ENCODE data around the gene CDKN2AIPNL.

CDKN2AIPNL gene

DNA sequence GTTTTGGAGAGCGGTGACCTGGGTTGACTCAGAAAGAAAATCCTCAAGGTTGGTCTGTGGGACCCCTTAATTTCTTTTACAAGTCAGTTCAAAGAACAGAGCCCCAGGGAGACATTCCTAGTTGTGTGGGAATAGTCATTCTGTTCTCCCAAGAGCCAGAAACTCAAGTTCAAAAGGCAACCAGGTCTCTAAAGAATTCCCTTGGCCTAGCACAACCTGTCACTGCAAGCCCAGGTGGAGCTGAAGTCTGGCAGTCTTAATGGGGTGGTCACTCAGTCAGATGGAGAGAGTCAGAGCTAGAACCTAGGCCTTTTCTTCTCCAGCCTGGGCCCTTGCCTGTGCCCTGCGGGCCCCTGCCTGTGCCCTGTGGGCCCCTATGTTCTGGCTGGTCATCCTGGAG lies 37.5 kb upstream of the CDKN2AIPNL start:
- TF ChIP-seq, protein P1, sequence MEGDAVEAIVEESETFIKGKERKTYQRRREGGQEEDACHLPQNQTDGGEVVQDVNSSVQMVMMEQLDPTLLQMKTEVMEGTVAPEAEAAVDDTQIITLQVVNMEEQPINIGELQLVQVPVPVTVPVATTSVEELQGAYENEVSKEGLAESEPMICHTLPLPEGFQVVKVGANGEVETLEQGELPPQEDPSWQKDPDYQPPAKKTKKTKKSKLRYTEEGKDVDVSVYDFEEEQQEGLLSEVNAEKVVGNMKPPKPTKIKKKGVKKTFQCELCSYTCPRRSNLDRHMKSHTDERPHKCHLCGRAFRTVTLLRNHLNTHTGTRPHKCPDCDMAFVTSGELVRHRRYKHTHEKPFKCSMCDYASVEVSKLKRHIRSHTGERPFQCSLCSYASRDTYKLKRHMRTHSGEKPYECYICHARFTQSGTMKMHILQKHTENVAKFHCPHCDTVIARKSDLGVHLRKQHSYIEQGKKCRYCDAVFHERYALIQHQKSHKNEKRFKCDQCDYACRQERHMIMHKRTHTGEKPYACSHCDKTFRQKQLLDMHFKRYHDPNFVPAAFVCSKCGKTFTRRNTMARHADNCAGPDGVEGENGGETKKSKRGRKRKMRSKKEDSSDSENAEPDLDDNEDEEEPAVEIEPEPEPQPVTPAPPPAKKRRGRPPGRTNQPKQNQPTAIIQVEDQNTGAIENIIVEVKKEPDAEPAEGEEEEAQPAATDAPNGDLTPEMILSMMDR (IDR thresholded peaks at IDR 0.05; ENCODE audit: low read depth, low read length, missing control alignments), result no peak
- in situ Hi-C loops (cut with HindIII; ENCODE audit: low sequenced_read_pairs), result no loop called here
- no peak overlapping the region for H3K4me3 ChIP-seq (ENCODE audit: low read depth, low read length)
- DNase-seq (ENCODE audit: low read depth), result no peak

- TF ChIP-seq, protein P1 (IDR thresholded peaks at IDR 0.05; ENCODE audit: low read depth, low read length, missing control alignments), result no peak
- no peak for DNase-seq (ENCODE audit: low read depth)
- no peak overlapping the region for H3K4me3 ChIP-seq (ENCODE audit: low read depth, low read length)
- in situ Hi-C loops (cut with HindIII; ENCODE audit: low sequenced_read_pairs), result no loop called here
Observed at GRCh38 chr5:134447815-134448520, 36.3 kb upstream of the CDKN2AIPNL start.

DNA sequence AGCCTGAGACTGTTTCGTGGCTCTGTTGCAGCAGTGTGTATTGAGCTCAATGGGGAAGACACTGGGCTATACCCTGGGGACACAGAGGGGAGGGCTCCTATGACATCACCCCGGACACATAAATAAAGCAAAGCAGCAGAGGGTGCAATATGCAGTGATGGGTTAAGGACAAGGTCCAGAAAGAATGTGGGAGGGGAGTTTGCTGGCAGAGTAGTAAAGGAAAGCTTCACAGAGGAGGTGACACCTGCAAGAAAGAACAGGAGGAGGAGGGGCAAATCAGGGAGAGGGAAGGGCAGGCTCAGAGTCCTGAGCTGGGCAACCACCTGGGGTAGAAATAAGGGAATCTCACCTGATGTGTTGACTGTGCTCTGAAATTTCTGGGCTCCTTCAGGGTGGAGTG lies 35.3 kb upstream of the CDKN2AIPNL start:
- TF ChIP-seq, protein P1 (IDR thresholded peaks at IDR 0.05; ENCODE audit: low read depth, low read length, missing control alignments), result no peak
- no peak for DNase-seq (ENCODE audit: low read depth)
- no peak overlapping the region for H3K4me3 ChIP-seq (ENCODE audit: low read depth, low read length)
- in situ Hi-C loops (cut with HindIII; ENCODE audit: low sequenced_read_pairs), result no loop called here

- DNase-seq (ENCODE audit: low read depth), result no peak
- TF ChIP-seq, protein P1 (IDR thresholded peaks at IDR 0.05; ENCODE audit: low read depth, low read length, missing control alignments), result no peak
- in situ Hi-C loops (cut with HindIII; ENCODE audit: low sequenced_read_pairs), result no loop called here
- no peak overlapping the region for H3K4me3 ChIP-seq (ENCODE audit: low read depth, low read length)
Observed at GRCh38 chr5:134445856-134446818, 34.5 kb upstream of the CDKN2AIPNL start.

GRCh38 chr5:134444941-134445471 lies 33.3 kb upstream of the CDKN2AIPNL start:
- TF ChIP-seq, protein P1 (IDR thresholded peaks at IDR 0.05; ENCODE audit: low read depth, low read length, missing control alignments), result no peak
- in situ Hi-C loops (cut with HindIII; ENCODE audit: low sequenced_read_pairs), result no loop called here
- DNase-seq (ENCODE audit: low read depth), result no peak
- H3K4me3 ChIP-seq (ENCODE audit: low read depth, low read length), result no peak overlapping the region

GRCh38 chr5:134440201-134440755 lies 28.6 kb upstream of the CDKN2AIPNL start:
- H3K4me3 ChIP-seq (ENCODE audit: low read depth, low read length), result no peak overlapping the region
- no peak for DNase-seq (ENCODE audit: low read depth)
- TF ChIP-seq, protein P1 (IDR thresholded peaks at IDR 0.05; ENCODE audit: low read depth, low read length, missing control alignments), result no peak
- in situ Hi-C loops (cut with HindIII; ENCODE audit: low sequenced_read_pairs), result no loop called here
